ENCODE data around the gene ARHGEF28. TPM values are rescaled to one million over a fixed set of nuclear protein-coding genes. Genes with fewer than 3 reads are reported as not detected.
A peak's percentile ranks its signal among the peaks of the same experiment; 100 is the strongest.

The ARHGEF28 gene
- total RNA-seq, 1 experiment from 2014 or later: 0.57 TPM

DNA sequence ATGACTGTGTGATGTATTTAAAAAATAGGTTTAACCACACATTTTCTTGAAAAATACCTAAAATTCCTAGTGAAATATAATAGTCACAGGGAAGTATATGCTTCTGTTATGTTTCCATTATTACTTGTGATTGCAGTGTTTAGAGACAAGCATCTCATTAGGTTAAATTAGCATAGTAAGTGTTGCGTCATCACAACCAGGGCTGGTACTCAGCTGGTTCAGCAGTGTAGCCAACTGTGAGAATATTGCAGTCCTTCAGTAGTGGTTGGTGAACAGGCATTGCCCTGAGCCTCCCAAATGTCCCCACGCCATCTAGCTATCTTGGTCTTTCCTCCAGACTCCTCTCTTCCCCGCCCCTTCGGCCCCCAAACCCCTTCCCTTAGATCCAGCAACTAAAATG, 261.7 kb downstream of the ARHGEF28 start:
- no peaks in the 10 kb centered on the region for H3K4me1 ChIP-seq (ENCODE audit: insufficient read depth, low read length)
- no peak overlapping the region for H3K4me2 ChIP-seq (ENCODE audit: insufficient read depth, insufficient read length, low read length)
- H4K91ac ChIP-seq (ENCODE audit: insufficient read length, low read depth, low read length): no peak overlapping the region
- no peak overlapping the region for H3K27ac ChIP-seq (ENCODE audit: insufficient read length, low read depth, low read length)
- no peak overlapping the region for H3K56ac ChIP-seq (ENCODE audit: insufficient read length, low read depth, low read length)
- no peak overlapping the region for H3T11ph ChIP-seq (ENCODE audit: low read length)
- no peaks in the 10 kb centered on the region for H3K9me3 ChIP-seq (ENCODE audit: control insufficient read depth, low read depth, low read length)
- DNase-seq: no peak
- no peak overlapping the region for H3K23ac ChIP-seq (ENCODE audit: insufficient read length, low read depth, low read length)
- H3K9me3 Mint-ChIP-seq: no peaks in the 10 kb centered on the region
- no peak overlapping the region for H3K18ac ChIP-seq (ENCODE audit: insufficient read length, low read depth, low read length)
- no peak overlapping the region for H2BK5ac ChIP-seq (ENCODE audit: insufficient read length, low read length)
- no peaks in the 10 kb centered on the region for H4K20me1 ChIP-seq (ENCODE audit: control insufficient read depth, insufficient read depth, insufficient read length)
- no peak overlapping the region for H2BK12ac ChIP-seq (ENCODE audit: insufficient read length, low read depth, low read length)
- H4K5ac ChIP-seq (ENCODE audit: insufficient read length, low read depth, low read length): no peak overlapping the region
- H3K23me2 ChIP-seq (ENCODE audit: insufficient read length, low read depth, low read length, poor library complexity, severe bottlenecking): no peaks in the 10 kb centered on the region
- WGBS (ENCODE audit: extremely low coverage, insufficient read length, low lambda C conversion rate): no CpG with 5 or more reads among the region's 4 CpGs
- H2BK120ac ChIP-seq (ENCODE audit: low read depth, low read length, poor library complexity, severe bottlenecking): no peak overlapping the region
- H3K79me2 ChIP-seq (ENCODE audit: insufficient read depth, low read length): no peaks in the 10 kb centered on the region
- H3K14ac ChIP-seq (ENCODE audit: insufficient read depth, low read length): no peak overlapping the region
- no peaks in the 10 kb centered on the region for H3K4me1 Mint-ChIP-seq
- H3K27me3 ChIP-seq (ENCODE audit: insufficient read depth, low read length): no peaks in the 10 kb centered on the region
- TF ChIP-seq, protein P1, sequence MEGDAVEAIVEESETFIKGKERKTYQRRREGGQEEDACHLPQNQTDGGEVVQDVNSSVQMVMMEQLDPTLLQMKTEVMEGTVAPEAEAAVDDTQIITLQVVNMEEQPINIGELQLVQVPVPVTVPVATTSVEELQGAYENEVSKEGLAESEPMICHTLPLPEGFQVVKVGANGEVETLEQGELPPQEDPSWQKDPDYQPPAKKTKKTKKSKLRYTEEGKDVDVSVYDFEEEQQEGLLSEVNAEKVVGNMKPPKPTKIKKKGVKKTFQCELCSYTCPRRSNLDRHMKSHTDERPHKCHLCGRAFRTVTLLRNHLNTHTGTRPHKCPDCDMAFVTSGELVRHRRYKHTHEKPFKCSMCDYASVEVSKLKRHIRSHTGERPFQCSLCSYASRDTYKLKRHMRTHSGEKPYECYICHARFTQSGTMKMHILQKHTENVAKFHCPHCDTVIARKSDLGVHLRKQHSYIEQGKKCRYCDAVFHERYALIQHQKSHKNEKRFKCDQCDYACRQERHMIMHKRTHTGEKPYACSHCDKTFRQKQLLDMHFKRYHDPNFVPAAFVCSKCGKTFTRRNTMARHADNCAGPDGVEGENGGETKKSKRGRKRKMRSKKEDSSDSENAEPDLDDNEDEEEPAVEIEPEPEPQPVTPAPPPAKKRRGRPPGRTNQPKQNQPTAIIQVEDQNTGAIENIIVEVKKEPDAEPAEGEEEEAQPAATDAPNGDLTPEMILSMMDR (conservative IDR thresholded peaks at IDR 0.05): no peak
- H3K4me3 Mint-ChIP-seq: no peak overlapping the region
- H3K79me1 ChIP-seq (ENCODE audit: insufficient read depth, low read depth, low read length, poor library complexity, severe bottlenecking): no peaks in the 10 kb centered on the region
- no peaks in the 10 kb centered on the region; the same call in 1 of the 2 replicates for H3K27me3 Mint-ChIP-seq (ENCODE audit: low read depth)
- H2BK15ac ChIP-seq (ENCODE audit: low read depth, low read length): no peak overlapping the region
- no peak overlapping the region for H3K4ac ChIP-seq (ENCODE audit: low read depth, low read length)
- peak overlapping the region in 1 of 3 experiments; percentile 18; a peak in 1 of 7 replicates for H3K27ac Mint-ChIP-seq
- no peak overlapping the region for H2BK20ac ChIP-seq (ENCODE audit: low read depth, low read length, poor library complexity, severe bottlenecking)
- no peak overlapping the region for H4K8ac ChIP-seq (replicated peaks; ENCODE audit: insufficient read length, low read depth, low read length)
- H2AFZ ChIP-seq (ENCODE audit: low read length): no peak overlapping the region
- no peak overlapping the region for H2AK5ac ChIP-seq (ENCODE audit: insufficient read length, low read length)
- no peaks in the 10 kb centered on the region for H3K36me3 Mint-ChIP-seq (ENCODE audit: insufficient read depth in 1 of 3, low read depth in 3 of 3)
- H3K9ac ChIP-seq (ENCODE audit: extremely low read depth, insufficient read length, low read length): no peak overlapping the region
